Activated effector memory CD4-positive, alpha-beta T cell treated with anti-CD3 and anti-CD28 coated beads, Interleukin-2, amount 50 U/mL, for 16 hours (primary cell): ENCODE results near the gene PCDHA6.
"Not testable (repeated sequence)": the region's sequence is repeated elsewhere in the genome, so short reads cannot be mapped to it uniquely, and the experiment has no call there.

Experiments used
- DNase-seq: peaks from one replicate; pipeline ENCODE4 v3.0.0-alpha.2; 2020

Gene PCDHA6

GRCh38 chr5:140821375-140822280 is 6.1 kb upstream of the PCDHA6 start, which contains the start of gene PCDHA5:
Gene PCDHA5, plus strand, starts transcription at chr5:140821613.
- DNase-seq, result no peak

GRCh38 chr5:140822281-140822629 is 5.5 kb upstream of the PCDHA6 start:
- DNase-seq, result no peak

GRCh38 chr5:140822969-140823368 is 4.8 kb upstream of the PCDHA6 start:
- not testable (repeated sequence) for DNase-seq

GRCh38 chr5:140823475-140823874 is 4.3 kb upstream of the PCDHA6 start:
- DNase-seq, result no peak

GRCh38 chr5:140828362-140828737 is 590 bp downstream of the PCDHA6 start:
- DNase-seq, result no peak

- DNase-seq, result not testable (repeated sequence)
Observed at GRCh38 chr5:140829511-140830501, 2.0 kb downstream of the PCDHA6 start.

GRCh38 chr5:140833993-140834392 is 6.2 kb downstream of the PCDHA6 start, which contains the start of gene PCDHA7:
Gene PCDHA7, plus strand, starts transcription at chr5:140834269. Its CDS starts 115 bp downstream, at chr5:140834384.
- DNase-seq, result no peak

- not testable (repeated sequence) for DNase-seq
Observed at GRCh38 chr5:140834439-140835008, 6.8 kb downstream of the PCDHA6 start.

- no peak for DNase-seq
Observed at GRCh38 chr5:140835622-140836510, 8.1 kb downstream of the PCDHA6 start.

- DNase-seq, result no peak
Observed at GRCh38 chr5:140840978-140841962, 13.5 kb downstream of the PCDHA6 start, which contains the start of gene PCDHA8. Gene PCDHA8, plus strand, starts transcription at chr5:140841187. Its CDS starts 135 bp downstream, at chr5:140841322.

GRCh38 chr5:140842798-140843733 is 15.3 kb downstream of the PCDHA6 start:
- no peak for DNase-seq

- not testable (repeated sequence) for DNase-seq
Observed at GRCh38 chr5:140848139-140849102, 20.7 kb downstream of the PCDHA6 start, which contains the start of gene PCDHA9. Gene PCDHA9, plus strand, starts transcription at chr5:140848382. Its CDS starts 114 bp downstream, at chr5:140848496.

GRCh38 chr5:140849831-140850634 is 22.3 kb downstream of the PCDHA6 start:
- DNase-seq, result not testable (repeated sequence)

- no peak for DNase-seq
Observed at GRCh38 chr5:140855772-140856674, 28.3 kb downstream of the PCDHA6 start, which contains the start of gene PCDHA10. Gene PCDHA10, plus strand, starts transcription at chr5:140855897. Its CDS starts 152 bp downstream, at chr5:140856049.

- DNase-seq, result no peak
Observed at GRCh38 chr5:140857177-140857986, 29.6 kb downstream of the PCDHA6 start.
